ENCODE results near the gene HRG. TPM values are rescaled to one million over a fixed set of nuclear protein-coding genes. Genes with fewer than 3 reads are reported as not detected.
"Not testable (repeated sequence)": the region's sequence is repeated elsewhere in the genome, so short reads cannot be mapped to it uniquely, and the experiment has no call there.

The HRG gene
- total RNA-seq, 4 donors from 2014 or later = not detected

- Histone ChIP-seq H3K4me1 (no peaks in the 10 kb centered on the region), H3K27me3 (peaks cover 0 to 3% of the 10 kb centered on the region in 2 donors), H3K9me3 (no peaks in the 10 kb centered on the region), H3K36me3 (no peaks in the 10 kb centered on the region), H3K4me3 (no peak overlapping the region), H3K27ac (no peak overlapping the region)
- TF ChIP-seq EP300 (IDR thresholded peaks at IDR 0.05) = no peak
- TF ChIP-seq POLR2A (IDR thresholded peaks at IDR 0.05) = no peak
- TF ChIP-seq CTCF (IDR thresholded peaks at IDR 0.05) = no peak
- DNase-seq (ENCODE audit: low spot score in 2 of 2) = no peak
Observed at GRCh38 chr3:186633481-186633880, 32.3 kb upstream of the HRG start.

DNA sequence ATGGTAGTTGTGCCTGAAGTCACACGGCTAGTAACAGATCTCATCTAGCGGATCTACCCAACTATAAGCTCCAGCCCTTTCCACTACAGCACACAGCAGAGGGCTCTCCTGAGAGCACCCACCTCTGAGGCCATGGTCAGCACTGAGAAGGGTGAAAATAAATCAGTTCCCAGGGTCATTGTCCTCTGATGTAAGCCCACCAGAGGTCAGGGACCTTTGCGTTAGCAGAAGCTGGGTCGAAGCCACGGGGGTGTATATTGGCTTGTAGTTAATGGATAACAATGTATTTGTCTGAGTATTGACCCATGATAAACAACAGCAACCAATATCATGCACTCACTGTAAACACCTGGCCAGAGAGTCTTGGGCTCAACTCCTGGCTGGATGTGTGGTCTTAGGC lies 31.6 kb upstream of the HRG start:
- H3K9me3 ChIP-seq; H3K4me1 ChIP-seq; DNase-seq (ENCODE audit: low spot score in 2 of 2); H3K27ac ChIP-seq; H3K36me3 ChIP-seq; H3K4me3 ChIP-seq; H3K27me3 ChIP-seq: not testable (repeated sequence)
- 78 to 80% methylated on average over 5 of the region's 5 CpGs for WGBS, 2 donors

DNA sequence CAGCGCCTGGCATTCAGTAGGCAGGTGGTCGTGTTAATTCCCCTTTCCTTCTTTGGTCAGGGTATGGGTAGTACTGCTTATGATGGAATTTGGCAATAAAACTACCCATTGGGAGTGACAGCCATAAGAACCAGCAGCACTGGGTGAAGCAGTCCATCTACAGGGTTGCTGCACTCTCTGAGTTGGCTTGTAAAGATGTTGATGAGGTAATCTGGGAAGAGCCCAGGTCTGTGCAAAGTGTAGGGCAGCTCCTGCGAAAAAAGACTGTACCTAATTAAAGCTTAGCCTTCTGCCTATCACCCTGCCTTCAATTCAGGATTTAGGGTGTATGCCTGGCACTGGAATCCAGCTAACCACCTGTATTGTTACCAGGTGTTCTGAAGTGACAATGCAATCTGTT lies 30.3 kb upstream of the HRG start:
- no peak for TF ChIP-seq POLR2A (IDR thresholded peaks at IDR 0.05)
- no peak for TF ChIP-seq CTCF (IDR thresholded peaks at IDR 0.05)
- no peak for TF ChIP-seq EP300 (IDR thresholded peaks at IDR 0.05)
- Histone ChIP-seq H3K27me3 (peaks cover 0 to 3% of the 10 kb centered on the region in 2 donors), H3K36me3 (no peaks in the 10 kb centered on the region), H3K4me1 (no peaks in the 10 kb centered on the region), H3K9me3 (no peaks in the 10 kb centered on the region), H3K4me3 (no peak overlapping the region), H3K27ac (no peak overlapping the region)
- WGBS, 2 donors = 84 to 86% methylated on average over 3 of the region's 3 CpGs
- DNase-seq (ENCODE audit: low spot score in 2 of 2) = no peak

GRCh38 chr3:186636536-186636935 lies 29.3 kb upstream of the HRG start:
- Histone ChIP-seq H3K4me1 (no peaks in the 10 kb centered on the region), H3K4me3 (no peak overlapping the region), H3K9me3 (no peaks in the 10 kb centered on the region), H3K27me3 (peaks cover 0 to 3% of the 10 kb centered on the region in 2 donors), H3K27ac (no peak overlapping the region), H3K36me3 (no peaks in the 10 kb centered on the region)
- DNase-seq (ENCODE audit: low spot score in 2 of 2) = no peak
- TF ChIP-seq POLR2A (IDR thresholded peaks at IDR 0.05) (no peak), EP300 (IDR thresholded peaks at IDR 0.05) (no peak), CTCF (IDR thresholded peaks at IDR 0.05) (no peak)
- WGBS, 2 donors = 55 to 70% methylated on average over 7 of the region's 7 CpGs

DNA sequence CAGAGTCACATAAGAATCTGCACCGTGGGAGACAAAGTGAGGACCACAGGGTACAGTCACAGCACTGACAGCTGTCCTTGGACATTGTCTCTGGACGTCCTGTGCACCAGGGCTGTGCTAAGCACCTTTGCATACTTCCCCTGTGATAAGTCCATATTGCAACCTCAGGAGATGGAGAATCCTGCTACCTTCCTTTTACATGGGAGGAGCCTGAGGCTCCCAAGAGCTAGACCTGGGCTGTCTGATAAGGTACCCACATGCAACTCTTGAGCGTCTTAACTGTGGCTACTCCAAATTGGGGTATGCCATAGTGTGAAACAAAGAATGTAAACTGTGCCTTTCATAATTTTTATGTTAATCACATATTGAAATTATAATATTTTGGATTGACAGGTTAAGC lies 28.1 kb upstream of the HRG start:
- WGBS, 2 donors = 70 to 76% methylated on average over 3 of the region's 3 CpGs
- H3K9me3 ChIP-seq = no peaks in the 10 kb centered on the region
- no peak overlapping the region for H3K4me3 ChIP-seq
- no peak for DNase-seq (ENCODE audit: low spot score in 2 of 2)
- H3K27me3 ChIP-seq = peaks cover 0 to 3% of the 10 kb centered on the region in 2 donors
- no peaks in the 10 kb centered on the region for H3K4me1 ChIP-seq
- H3K27ac ChIP-seq = no peak overlapping the region
- no peaks in the 10 kb centered on the region for H3K36me3 ChIP-seq
- no peak for TF ChIP-seq CTCF (IDR thresholded peaks at IDR 0.05)
- no peak for TF ChIP-seq EP300 (IDR thresholded peaks at IDR 0.05)
- no peak for TF ChIP-seq POLR2A (IDR thresholded peaks at IDR 0.05)

DNA sequence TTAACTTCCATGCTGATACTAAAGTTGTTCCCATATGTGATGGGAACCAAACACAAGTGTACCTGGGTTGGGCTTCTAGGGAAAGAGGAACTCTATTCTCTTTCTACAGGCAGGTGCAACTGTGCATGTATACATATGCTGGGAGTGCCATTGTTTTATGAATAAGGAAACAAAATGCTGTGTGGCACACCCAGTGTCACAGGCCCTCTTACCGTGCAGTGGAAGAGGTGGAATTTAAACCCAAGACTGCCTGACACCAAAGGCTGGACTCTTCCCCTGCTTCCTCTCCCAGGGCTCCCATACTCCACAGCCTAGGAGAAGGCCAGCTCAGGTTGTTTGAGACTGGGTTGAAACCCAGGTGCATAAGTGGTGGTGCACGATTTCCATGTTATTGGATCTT lies 27.6 kb upstream of the HRG start:
- Histone ChIP-seq H3K36me3 (no peaks in the 10 kb centered on the region), H3K27ac (no peak overlapping the region), H3K4me3 (no peak overlapping the region), H3K4me1 (no peaks in the 10 kb centered on the region), H3K27me3 (peaks cover 0 to 3% of the 10 kb centered on the region in 2 donors), H3K9me3 (no peaks in the 10 kb centered on the region)
- WGBS, 2 donors = 80 to 87% methylated on average over 2 of the region's 2 CpGs
- DNase-seq (ENCODE audit: low spot score in 2 of 2) = no peak
- no peak for TF ChIP-seq POLR2A (IDR thresholded peaks at IDR 0.05)
- TF ChIP-seq CTCF (IDR thresholded peaks at IDR 0.05) = no peak
- TF ChIP-seq EP300 (IDR thresholded peaks at IDR 0.05) = no peak
